ENCODE measurements around the gene RHO. TPM values are rescaled to one million over a fixed set of nuclear protein-coding genes. Genes with fewer than 3 reads are reported as not detected.

RHO gene
- total RNA-seq, 1 experiment from 2014 or later: not detected

DNA sequence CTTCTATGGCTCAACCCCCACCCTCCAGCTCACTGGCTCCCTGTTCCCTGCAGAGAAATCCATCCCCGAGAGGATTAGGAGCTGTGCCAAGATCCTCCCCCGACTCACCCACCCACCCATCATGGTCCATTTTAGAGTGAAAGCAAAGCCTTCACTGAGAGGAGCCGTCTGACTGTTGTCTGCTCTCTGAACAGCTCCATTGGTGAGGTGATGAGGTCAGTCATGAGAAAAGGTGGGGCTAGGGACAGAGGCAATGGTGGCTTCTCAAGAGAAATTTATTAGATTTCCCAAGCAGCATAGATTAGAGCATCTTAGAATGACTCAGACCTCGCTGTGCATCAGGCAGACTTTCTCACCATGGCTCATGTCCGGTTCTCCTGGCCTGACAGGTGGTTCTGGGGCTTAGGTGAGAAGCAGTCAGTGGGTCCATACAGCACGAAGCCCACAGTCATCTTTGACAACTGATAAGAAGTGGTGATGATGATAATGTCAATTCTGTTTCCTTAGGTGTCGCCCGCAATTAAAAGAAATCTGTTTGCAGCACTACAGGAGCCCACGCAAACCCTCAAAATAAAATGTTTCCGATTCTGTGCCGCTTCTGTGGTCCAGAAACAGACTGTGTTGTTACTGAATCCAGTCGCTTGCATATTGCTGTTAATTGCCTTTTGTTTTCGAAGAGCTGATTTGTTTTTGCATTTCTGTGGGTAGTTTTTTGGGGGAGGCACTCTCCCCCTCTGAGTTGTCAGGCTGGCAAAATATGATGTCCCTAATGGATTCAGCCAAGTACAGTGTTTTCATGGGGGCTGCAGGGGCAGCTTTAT, 24.8 kb upstream of the RHO start:
- Mint-ChIP-seq H3K4me1 (peaks cover 10% of the 10 kb centered on the region), H3K36me3 (no peaks in the 10 kb centered on the region; the same call in 1 of the 2 replicates), H3K9me3 (no peaks in the 10 kb centered on the region), H3K4me3 (no peak overlapping the region), H3K27ac (no peak overlapping the region), H3K27me3 (ENCODE audit: low read depth) (no peaks in the 10 kb centered on the region)
- TF ChIP-seq RELA (CRISPR knock-in tag; IDR thresholded peaks at IDR 0.05; ENCODE audit: borderline replicate concordance) (no peak), FOXP1 (CRISPR knock-in tag; IDR thresholded peaks at IDR 0.05; ENCODE audit: borderline replicate concordance) (no peak), ETV6 (CRISPR knock-in tag; IDR thresholded peaks at IDR 0.05) (no peak), SMAD4 (CRISPR knock-in tag; IDR thresholded peaks at IDR 0.05) (no peak), TEAD4 (CRISPR knock-in tag; IDR thresholded peaks at IDR 0.05) (no peak), ZNF671 (CRISPR knock-in tag; IDR thresholded peaks at IDR 0.05) (no peak), NFYB (CRISPR knock-in tag; conservative IDR thresholded peaks at IDR 0.05; ENCODE audit: low read depth) (no peak)
- TF ChIP-seq, protein P1, sequence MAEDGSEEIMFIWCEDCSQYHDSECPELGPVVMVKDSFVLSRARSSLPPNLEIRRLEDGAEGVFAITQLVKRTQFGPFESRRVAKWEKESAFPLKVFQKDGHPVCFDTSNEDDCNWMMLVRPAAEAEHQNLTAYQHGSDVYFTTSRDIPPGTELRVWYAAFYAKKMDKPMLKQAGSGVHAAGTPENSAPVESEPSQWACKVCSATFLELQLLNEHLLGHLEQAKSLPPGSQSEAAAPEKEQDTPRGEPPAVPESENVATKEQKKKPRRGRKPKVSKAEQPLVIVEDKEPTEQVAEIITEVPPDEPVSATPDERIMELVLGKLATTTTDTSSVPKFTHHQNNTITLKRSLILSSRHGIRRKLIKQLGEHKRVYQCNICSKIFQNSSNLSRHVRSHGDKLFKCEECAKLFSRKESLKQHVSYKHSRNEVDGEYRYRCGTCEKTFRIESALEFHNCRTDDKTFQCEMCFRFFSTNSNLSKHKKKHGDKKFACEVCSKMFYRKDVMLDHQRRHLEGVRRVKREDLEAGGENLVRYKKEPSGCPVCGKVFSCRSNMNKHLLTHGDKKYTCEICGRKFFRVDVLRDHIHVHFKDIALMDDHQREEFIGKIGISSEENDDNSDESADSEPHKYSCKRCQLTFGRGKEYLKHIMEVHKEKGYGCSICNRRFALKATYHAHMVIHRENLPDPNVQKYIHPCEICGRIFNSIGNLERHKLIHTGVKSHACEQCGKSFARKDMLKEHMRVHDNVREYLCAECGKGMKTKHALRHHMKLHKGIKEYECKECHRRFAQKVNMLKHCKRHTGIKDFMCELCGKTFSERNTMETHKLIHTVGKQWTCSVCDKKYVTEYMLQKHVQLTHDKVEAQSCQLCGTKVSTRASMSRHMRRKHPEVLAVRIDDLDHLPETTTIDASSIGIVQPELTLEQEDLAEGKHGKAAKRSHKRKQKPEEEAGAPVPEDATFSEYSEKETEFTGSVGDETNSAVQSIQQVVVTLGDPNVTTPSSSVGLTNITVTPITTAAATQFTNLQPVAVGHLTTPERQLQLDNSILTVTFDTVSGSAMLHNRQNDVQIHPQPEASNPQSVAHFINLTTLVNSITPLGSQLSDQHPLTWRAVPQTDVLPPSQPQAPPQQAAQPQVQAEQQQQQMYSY (CRISPR knock-in tag; IDR thresholded peaks at IDR 0.05): no peak
- POLR2A ChIA-PET: no interaction called here
- DNase-seq (ENCODE audit: low spot score): no peak
- no peak for ATAC-seq
- CTCF ChIA-PET: interaction anchor here (0.7 to 2.0 kb wide), 2 partner anchors 13 to 21 kb away, joined by 3 to 11 read pairs; no protein-coding TSS in a partner anchor

DNA sequence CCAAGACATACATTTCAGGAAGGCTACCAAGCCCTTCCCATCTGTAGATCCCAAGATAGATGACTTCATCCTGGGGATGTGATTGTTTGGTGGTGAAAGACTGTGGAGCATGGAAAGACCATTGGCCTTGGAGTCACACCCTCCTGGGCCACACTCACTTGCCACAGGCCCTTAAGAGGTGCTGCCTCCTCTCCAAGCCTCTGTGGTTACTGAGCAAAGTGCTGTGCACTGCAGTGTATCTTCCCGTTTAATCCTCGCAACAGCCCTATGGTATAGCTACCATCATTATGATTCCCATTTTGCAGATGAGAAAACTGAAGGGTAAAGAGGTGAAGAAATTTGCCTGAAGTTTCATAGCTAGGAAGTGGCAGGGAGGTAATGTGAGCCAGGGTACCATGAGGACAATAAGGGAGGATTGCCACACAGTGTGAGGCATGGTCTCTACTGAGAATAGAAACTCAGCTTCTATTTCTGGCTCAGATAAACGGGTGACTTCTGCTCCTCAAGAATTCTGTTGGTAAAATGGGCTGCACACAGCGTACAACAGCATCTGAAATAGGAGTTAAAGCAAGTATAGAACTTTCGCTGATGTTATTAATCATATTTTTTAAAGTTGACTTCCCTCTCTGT, 23.9 kb upstream of the RHO start:
- ATAC-seq (no peak), DNase-seq (ENCODE audit: low spot score) (no peak)
- CTCF ChIA-PET: interaction anchor here (2.0 kb wide), 1 partner anchor 14 kb away, joined by 11 read pairs; no protein-coding TSS in a partner anchor
- Mint-ChIP-seq H3K4me3 (no peak overlapping the region), H3K9me3 (no peaks in the 10 kb centered on the region), H3K4me1 (peaks cover 10% of the 10 kb centered on the region), H3K27ac (no peak overlapping the region), H3K27me3 (ENCODE audit: low read depth) (no peaks in the 10 kb centered on the region), H3K36me3 (no peaks in the 10 kb centered on the region; the same call in 1 of the 2 replicates)
- TF ChIP-seq ZBTB21 (CRISPR knock-in tag; IDR thresholded peaks at IDR 0.05; ENCODE audit: borderline replicate concordance): no peak
- TF ChIP-seq ZNF219 (CRISPR knock-in tag; IDR thresholded peaks at IDR 0.05; ENCODE audit: borderline replicate concordance): no peak
- TF ChIP-seq ETV6 (CRISPR knock-in tag; IDR thresholded peaks at IDR 0.05): no peak
- TF ChIP-seq RELA (CRISPR knock-in tag; IDR thresholded peaks at IDR 0.05; ENCODE audit: borderline replicate concordance): no peak
- no peak for TF ChIP-seq ZNF396 (CRISPR knock-in tag; IDR thresholded peaks at IDR 0.05; ENCODE audit: borderline replicate concordance)
- TF ChIP-seq, protein P1 (CRISPR knock-in tag; IDR thresholded peaks at IDR 0.05): no peak
- no peak for TF ChIP-seq JUN (CRISPR knock-in tag; IDR thresholded peaks at IDR 0.05)
- TF ChIP-seq TEAD1 (CRISPR knock-in tag; IDR thresholded peaks at IDR 0.05): no peak
- no peak for TF ChIP-seq GABPB1 (CRISPR knock-in tag; IDR thresholded peaks at IDR 0.05)
- TF ChIP-seq RORB (CRISPR knock-in tag; IDR thresholded peaks at IDR 0.05): no peak
- TF ChIP-seq ZNF232 (CRISPR knock-in tag; IDR thresholded peaks at IDR 0.05): no peak
- TF ChIP-seq CREM (CRISPR knock-in tag; IDR thresholded peaks at IDR 0.05): no peak
- TF ChIP-seq, protein P2, sequence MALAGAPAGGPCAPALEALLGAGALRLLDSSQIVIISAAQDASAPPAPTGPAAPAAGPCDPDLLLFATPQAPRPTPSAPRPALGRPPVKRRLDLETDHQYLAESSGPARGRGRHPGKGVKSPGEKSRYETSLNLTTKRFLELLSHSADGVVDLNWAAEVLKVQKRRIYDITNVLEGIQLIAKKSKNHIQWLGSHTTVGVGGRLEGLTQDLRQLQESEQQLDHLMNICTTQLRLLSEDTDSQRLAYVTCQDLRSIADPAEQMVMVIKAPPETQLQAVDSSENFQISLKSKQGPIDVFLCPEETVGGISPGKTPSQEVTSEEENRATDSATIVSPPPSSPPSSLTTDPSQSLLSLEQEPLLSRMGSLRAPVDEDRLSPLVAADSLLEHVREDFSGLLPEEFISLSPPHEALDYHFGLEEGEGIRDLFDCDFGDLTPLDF (CRISPR knock-in tag; IDR thresholded peaks at IDR 0.05): no peak
- no peak for TF ChIP-seq ZNF138 (CRISPR knock-in tag; conservative IDR thresholded peaks at IDR 0.05)
- TF ChIP-seq ATF1 (CRISPR knock-in tag; IDR thresholded peaks at IDR 0.05): no peak
- POLR2A ChIA-PET: no interaction called here

Data from WTC11 (cell line).